Effector memory CD4-positive, alpha-beta T cell (primary cell): ENCODE data around the gene TRAPPC5.
"Not testable (repeated sequence)": the region's sequence is repeated elsewhere in the genome, so short reads cannot be mapped to it uniquely, and the experiment has no call there.

Experiments
- DNase-seq, 3 donors: peaks; one replicate each; pipeline ENCODE4 v3.0.0-alpha.2; 2020
- H3K27ac ChIP-seq: 2 replicates; pipeline ENCODE4 v1.7.0; 2013; ENCODE audit warnings: mild to moderate bottlenecking, low read length, moderate library complexity; ENCODE audit not compliant: insufficient read depth, poor library complexity, severe bottlenecking
- H3K27me3 ChIP-seq: replicated peaks from 2 replicates; pipeline ENCODE4 v1.7.0; 2013; ENCODE audit warnings: mild to moderate bottlenecking, low read length; ENCODE audit not compliant: insufficient read depth, control insufficient read depth, poor library complexity, severe bottlenecking
- H3K36me3 ChIP-seq: 2 replicates; pipeline ENCODE4 v1.7.0; 2013; ENCODE audit warnings: mild to moderate bottlenecking, low read length, moderate library complexity; ENCODE audit not compliant: control insufficient read depth, insufficient read depth
- H3K4me1 ChIP-seq: 2 replicates; pipeline ENCODE4 v1.7.0; 2013; ENCODE audit warnings: low read length, mild to moderate bottlenecking; ENCODE audit not compliant: control insufficient read depth, insufficient read depth, poor library complexity, severe bottlenecking
- H3K4me3 ChIP-seq: 2 replicates; pipeline ENCODE4 v1.7.0; 2013; ENCODE audit warnings: low read length, low read depth, mild to moderate bottlenecking; ENCODE audit not compliant: insufficient read depth, poor library complexity, severe bottlenecking
- H3K9me3 ChIP-seq: 2 replicates; pipeline ENCODE4 v1.7.0; 2013; ENCODE audit warnings: mild to moderate bottlenecking, low read length, moderate library complexity; ENCODE audit not compliant: control insufficient read depth

The TRAPPC5 gene

GRCh38 chr19:7638802-7639465, 41.7 kb upstream of the TRAPPC5 start:
- Histone ChIP-seq H3K9me3 (no peaks in the 10 kb centered on the region), H3K4me3 (no peak overlapping the region), H3K27ac (no peak overlapping the region), H3K4me1 (peaks cover 18% of the 10 kb centered on the region), H3K36me3 (peaks cover 16% of the 10 kb centered on the region), H3K27me3 (no peaks in the 10 kb centered on the region)
- DNase-seq, result no peak

DNA sequence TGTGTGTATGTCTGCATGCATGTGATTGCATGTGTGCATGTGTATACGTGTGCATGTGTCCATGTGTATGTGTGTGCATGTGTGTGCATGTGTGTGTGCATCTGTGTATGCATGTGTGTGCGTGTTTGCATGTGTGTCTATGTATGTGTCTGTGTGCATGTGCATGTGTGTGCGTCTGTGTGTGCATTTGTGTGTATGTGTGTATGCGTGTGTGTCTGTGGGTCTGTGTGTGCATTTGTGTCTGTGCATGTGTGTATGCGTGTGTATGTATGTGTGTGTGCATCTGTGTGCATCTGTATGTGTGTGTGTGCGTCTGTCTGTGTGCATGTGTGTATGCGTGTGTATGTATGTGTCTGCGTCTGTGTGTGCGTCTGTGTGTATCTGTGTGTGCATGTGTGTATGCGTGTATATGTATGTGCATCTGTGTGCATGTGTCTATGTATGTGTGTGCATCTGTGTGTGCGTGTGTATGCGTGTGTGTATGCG, 40.7 kb upstream of the TRAPPC5 start:
- Histone ChIP-seq H3K36me3 (peaks cover 20% of the 10 kb centered on the region), H3K4me3 (no peak overlapping the region), H3K27ac (no peak overlapping the region), H3K4me1 (peaks cover 18% of the 10 kb centered on the region), H3K9me3 (no peaks in the 10 kb centered on the region), H3K27me3 (no peaks in the 10 kb centered on the region)
- no peak for DNase-seq

DNA sequence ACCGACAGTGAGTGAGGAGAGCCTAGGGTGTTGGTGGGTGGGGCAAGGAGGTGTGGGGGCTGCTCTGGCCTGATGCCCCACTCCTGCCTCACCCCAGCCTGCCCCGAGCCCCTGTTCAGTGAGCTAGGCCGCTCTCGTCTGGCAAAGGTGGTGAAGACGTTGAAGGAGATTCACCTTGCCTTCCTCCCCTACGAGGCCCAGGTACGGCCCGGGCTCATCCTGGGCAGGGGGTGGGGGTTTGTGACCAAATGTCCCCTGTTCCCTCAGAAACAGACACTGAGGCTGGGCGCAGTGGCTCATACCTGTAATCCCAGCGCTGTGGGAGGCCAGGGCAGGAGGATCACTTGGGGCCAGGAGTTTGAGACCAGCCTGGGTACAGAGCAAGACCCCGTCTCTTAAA, 39.8 kb upstream of the TRAPPC5 start:
- no peak overlapping the region for H3K4me3 ChIP-seq
- H3K36me3 ChIP-seq, result peaks cover 23% of the 10 kb centered on the region
- no peak for DNase-seq
- no peaks in the 10 kb centered on the region for H3K9me3 ChIP-seq
- peaks cover 18% of the 10 kb centered on the region for H3K4me1 ChIP-seq
- no peak overlapping the region for H3K27ac ChIP-seq
- H3K27me3 ChIP-seq, result no peaks in the 10 kb centered on the region

- H3K4me1 ChIP-seq, result peaks cover 14% of the 10 kb centered on the region
- no peak for DNase-seq
- no peak overlapping the region for H3K4me3 ChIP-seq
- H3K27me3 ChIP-seq, result no peaks in the 10 kb centered on the region
- no peak overlapping the region for H3K27ac ChIP-seq
- H3K36me3 ChIP-seq, result peaks cover 23% of the 10 kb centered on the region
- no peaks in the 10 kb centered on the region for H3K9me3 ChIP-seq
Measured at GRCh38 chr19:7641290-7642276, 39.0 kb upstream of the TRAPPC5 start.

DNA sequence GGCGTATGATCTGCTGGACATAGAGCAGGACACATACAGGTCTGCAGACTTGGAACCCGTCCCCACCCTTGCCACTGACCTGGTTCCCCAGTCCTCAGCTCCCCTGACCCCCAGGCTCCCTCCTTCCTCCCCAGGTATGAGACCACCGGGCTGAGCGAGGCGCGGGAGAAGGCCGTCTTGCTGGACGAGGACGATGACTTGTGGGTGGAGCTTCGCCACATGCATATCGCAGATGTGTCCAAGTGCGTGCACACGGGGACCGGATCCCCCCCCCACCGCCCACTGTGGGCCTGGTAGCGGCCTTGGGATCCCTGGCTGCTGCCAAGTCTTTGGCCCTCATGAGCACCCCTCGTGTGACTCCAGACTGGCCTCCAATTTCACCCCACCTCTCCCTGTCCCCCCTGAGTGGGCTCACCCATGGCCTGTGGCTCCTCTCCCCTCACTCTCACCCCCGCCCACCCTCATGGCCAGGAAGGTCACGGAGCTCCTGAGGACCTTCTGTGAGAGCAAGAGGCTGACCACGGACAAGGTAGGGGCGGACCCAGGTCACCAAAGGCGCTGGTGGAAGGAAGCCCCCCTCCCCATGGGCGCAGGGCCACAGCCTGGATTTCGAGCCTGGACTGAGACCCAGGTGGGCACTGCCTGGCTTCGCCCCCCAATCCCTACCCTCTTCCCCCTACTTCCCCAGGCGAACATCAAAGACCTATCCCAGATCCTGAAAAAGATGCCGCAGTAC, 38.2 kb upstream of the TRAPPC5 start:
- Histone ChIP-seq H3K27me3 (no peaks in the 10 kb centered on the region), H3K9me3 (no peaks in the 10 kb centered on the region), H3K27ac (no peak overlapping the region), H3K4me1 (peaks cover 13% of the 10 kb centered on the region), H3K4me3 (no peak overlapping the region), H3K36me3 (peaks cover 23% of the 10 kb centered on the region)
- no peak for DNase-seq

DNA sequence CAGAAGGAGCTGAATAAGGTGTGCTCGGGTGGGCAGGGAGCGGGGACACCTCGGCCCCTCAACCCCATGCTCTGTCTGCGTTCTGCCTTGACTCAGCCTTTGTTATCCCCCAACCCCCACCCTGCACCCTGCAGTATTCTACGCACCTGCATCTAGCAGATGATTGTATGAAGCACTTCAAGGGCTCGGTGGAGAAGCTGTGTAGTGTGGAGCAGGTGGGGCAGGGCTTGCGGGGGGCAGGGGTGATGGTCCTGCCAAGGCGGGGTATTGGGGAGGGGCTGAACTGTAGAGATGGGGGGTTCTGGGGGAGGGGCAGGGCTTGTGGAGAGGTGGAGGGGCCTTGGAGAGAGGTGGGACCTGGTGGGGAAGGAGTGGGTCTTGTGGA, 37.6 kb upstream of the TRAPPC5 start:
- peaks cover 7% of the 10 kb centered on the region for H3K4me1 ChIP-seq
- H3K36me3 ChIP-seq, result peaks cover 23% of the 10 kb centered on the region
- no peak overlapping the region for H3K27ac ChIP-seq
- no peaks in the 10 kb centered on the region for H3K27me3 ChIP-seq
- no peak for DNase-seq
- no peak overlapping the region for H3K4me3 ChIP-seq
- H3K9me3 ChIP-seq, result no peaks in the 10 kb centered on the region

DNA sequence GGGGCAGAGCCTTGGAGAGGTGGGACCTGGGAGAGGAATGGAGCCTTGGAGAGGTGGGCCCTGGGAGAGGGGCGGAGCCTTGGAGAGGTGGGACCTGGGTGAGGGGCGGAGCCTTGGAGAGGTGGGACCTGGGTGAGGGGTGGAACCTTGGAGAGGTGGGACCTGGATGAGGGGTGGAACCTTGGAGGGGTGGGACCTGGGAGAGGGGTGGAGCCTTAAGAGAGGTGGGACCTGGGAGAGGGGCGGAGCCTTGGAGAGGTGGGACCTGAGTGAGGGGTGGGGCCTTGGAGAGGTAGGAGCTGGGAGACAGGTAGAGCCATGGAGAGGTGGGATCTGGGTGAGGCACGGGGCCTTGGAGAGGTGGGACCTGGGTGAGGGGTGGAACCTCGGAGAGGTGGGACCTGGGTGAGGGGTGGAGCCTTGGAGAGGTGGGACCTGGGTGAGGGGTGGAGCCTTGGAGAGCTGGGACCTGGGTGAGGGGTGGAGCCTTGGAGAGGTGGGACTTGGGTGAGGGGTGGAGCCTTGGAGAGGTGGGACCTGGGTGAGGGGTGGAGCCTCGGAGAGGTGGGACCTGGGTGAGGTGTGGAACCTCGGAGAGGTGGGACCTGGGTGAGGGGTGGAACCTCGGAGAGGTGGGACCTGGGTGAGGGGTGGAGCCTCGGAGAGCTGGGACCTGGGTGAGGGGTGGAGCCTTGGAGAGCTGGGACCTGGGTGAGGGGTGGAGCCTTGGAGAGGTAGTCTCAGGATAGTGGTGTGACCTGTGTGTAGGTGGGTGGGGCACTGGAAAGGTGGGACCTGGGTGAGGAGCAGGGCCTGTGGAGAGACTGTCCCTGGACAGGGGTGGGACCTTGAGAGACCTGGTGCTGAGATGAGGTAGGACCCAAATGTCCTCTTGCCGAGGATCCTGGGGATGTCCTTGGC, 36.7 kb upstream of the TRAPPC5 start:
- H3K36me3 ChIP-seq, result peaks cover 23% of the 10 kb centered on the region
- H3K27ac ChIP-seq, DNase-seq: not testable (repeated sequence)

GRCh38 chr19:7644550-7644877, 36.1 kb upstream of the TRAPPC5 start:
- no peaks in the 10 kb centered on the region for H3K9me3 ChIP-seq
- H3K27ac ChIP-seq, result no peak overlapping the region
- no peak for DNase-seq
- H3K4me3 ChIP-seq, result no peak overlapping the region
- peaks cover 23% of the 10 kb centered on the region for H3K36me3 ChIP-seq
- H3K27me3 ChIP-seq, result no peaks in the 10 kb centered on the region
- H3K4me1 ChIP-seq, result no peaks in the 10 kb centered on the region

More for the DNA sequence above, 36.7 kb upstream of the TRAPPC5 start:
- not testable (repeated sequence) for H3K9me3 ChIP-seq, H3K27me3 ChIP-seq, H3K4me1 ChIP-seq, H3K4me3 ChIP-seq

DNA sequence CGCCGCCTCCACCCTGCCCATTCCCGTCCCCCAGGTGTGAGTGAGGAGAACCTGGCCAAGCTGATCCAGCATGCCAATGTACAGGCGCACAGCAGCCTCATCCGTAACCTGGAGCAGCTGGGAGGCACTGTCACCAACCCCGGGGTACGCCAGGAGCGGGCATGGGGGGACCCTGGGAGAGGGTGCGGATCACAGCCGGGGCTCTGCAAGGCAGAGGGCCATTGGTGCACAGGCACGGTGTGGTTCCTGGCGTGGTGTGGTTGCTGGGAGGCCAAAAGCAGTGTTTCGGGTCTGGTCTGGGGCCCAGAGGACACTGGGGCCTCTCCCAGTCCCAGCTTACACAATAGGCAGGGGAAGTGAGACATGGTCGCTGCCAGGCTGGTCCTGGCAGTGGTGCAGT, 35.5 kb upstream of the TRAPPC5 start:
- Histone ChIP-seq H3K27ac (no peak overlapping the region), H3K4me3 (no peak overlapping the region), H3K4me1 (no peaks in the 10 kb centered on the region), H3K27me3 (no peaks in the 10 kb centered on the region), H3K36me3 (peaks cover 23% of the 10 kb centered on the region), H3K9me3 (no peaks in the 10 kb centered on the region)
- no peak for DNase-seq
